MM.1S (cell line): ENCODE data around the gene NDUFS6.
A peak's percentile ranks its signal among the peaks of the same experiment; 100 is the strongest.

Experiments used
- DNase-seq: peaks from one replicate; pipeline ENCODE4 v3.0.0-alpha.2; 2015
- H2AFZ ChIP-seq: fragments of 300-600 bp; sonication (generic); 2 replicates; pipeline ENCODE4 v1.6.0; 2016; ENCODE audit warnings: antibody characterized with exemption, low read length
- H3F3A ChIP-seq: fragments of 300-600 bp; sonication (generic); 2 replicates; pipeline ENCODE4 v1.6.1; 2016; ENCODE audit warnings: mild to moderate bottlenecking, antibody characterized with exemption, low read length, moderate library complexity, mixed read lengths; ENCODE audit not compliant: insufficient read depth
- H3K27ac ChIP-seq: fragments of 300-600 bp; sonication (generic); 2 replicates; pipeline ENCODE4 v1.5.1; 2016; ENCODE audit warnings: mild to moderate bottlenecking, low read length
- H3K27me3 ChIP-seq: fragments of 300-600 bp; sonication (generic); replicated peaks from 2 replicates; pipeline ENCODE4 v1.6.0; 2016; ENCODE audit warnings: low read length; ENCODE audit not compliant: insufficient read depth
- H3K36me3 ChIP-seq: fragments of 300-600 bp; sonication (generic); replicated peaks from 2 replicates; pipeline ENCODE4 v1.6.1; 2016; ENCODE audit warnings: mild to moderate bottlenecking, low read length, mixed read lengths; ENCODE audit not compliant: insufficient read depth
- H3K4me1 ChIP-seq: fragments of 300-600 bp; sonication (generic); 2 replicates; pipeline ENCODE4 v1.6.1; 2016; ENCODE audit warnings: low read length, mixed read lengths
- H3K4me2 ChIP-seq: fragments of 300-600 bp; sonication (generic); 2 replicates; pipeline ENCODE4 v1.6.0; 2016; ENCODE audit warnings: low read depth, low read length
- H3K4me3 ChIP-seq: fragments of 300-600 bp; sonication (generic); 2 replicates; pipeline ENCODE4 v1.5.1; 2016; ENCODE audit warnings: low read length, mixed read lengths
- H3K79me2 ChIP-seq: fragments of 300-600 bp; sonication (generic); 2 replicates; pipeline ENCODE4 v1.6.1; 2016; ENCODE audit warnings: mixed run types, low read length, mixed read lengths
- H3K9ac ChIP-seq: fragments of 300-600 bp; sonication (generic); 2 replicates; pipeline ENCODE4 v1.6.1; 2016; ENCODE audit warnings: low read length, mixed read lengths
- H3K9me2 ChIP-seq: fragments of 300-600 bp; sonication (generic); replicated peaks from 2 replicates; pipeline ENCODE4 v1.6.1; 2016; ENCODE audit warnings: mild to moderate bottlenecking, low read length, mixed read lengths; ENCODE audit not compliant: insufficient read depth
- H3K9me3 ChIP-seq: fragments of 300-600 bp; sonication (generic); replicated peaks from 2 replicates; pipeline ENCODE4 v1.6.1; 2016; ENCODE audit warnings: mild to moderate bottlenecking, low read length, mixed read lengths; ENCODE audit not compliant: insufficient read depth
- H4K20me1 ChIP-seq: fragments of 300-600 bp; sonication (generic); 2 replicates; pipeline ENCODE4 v1.6.1; 2016; ENCODE audit warnings: mild to moderate bottlenecking, low read length, moderate library complexity, mixed read lengths; ENCODE audit not compliant: insufficient read depth
- EZH2 ChIP-seq: fragments of 300-600 bp; sonication (generic); optimal IDR thresholded peaks from 2 replicates; pipeline ENCODE3; 2017; ENCODE audit warnings: low read depth, mild to moderate bottlenecking, antibody characterized with exemption, low read length, mixed read lengths
- EZH2phosphoT487 ChIP-seq: fragments of 300-600 bp; sonication (generic); IDR thresholded peaks from 2 replicates; pipeline ENCODE4 v1.6.1; 2018; ENCODE audit warnings: antibody characterized with exemption, low read length
- TF ChIP-seq, protein P1 (sequence below): fragments of 300-600 bp; sonication (generic); IDR thresholded peaks from 2 replicates; pipeline ENCODE4 v1.5.1; 2016; ENCODE audit warnings: antibody characterized with exemption, low read length, mixed read lengths

The NDUFS6 gene

DNA sequence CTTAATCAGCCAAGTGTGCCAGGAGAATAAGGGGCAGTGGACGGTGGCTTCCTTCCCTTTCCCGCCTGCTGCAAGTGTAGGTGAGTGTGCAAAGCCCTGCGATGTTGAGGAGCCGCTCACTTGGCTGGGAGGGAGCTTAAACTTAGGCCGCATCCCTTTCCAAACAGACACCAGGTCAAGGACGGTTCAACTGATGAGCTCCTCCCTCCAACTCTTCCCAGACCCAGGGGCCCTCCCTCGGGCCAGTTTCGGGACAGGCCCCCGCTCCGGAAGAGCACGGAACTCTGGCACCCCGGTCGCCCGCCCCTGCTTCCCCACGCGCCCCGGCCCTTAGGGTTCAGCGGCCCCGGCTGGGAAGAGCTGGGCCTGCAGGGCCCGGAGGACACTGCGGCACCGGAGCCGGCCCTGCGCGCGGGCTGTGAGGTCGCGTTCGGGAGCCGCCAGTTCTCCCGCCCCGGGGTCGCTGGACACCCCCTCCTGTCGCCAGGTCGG, 2.1 kb upstream of the NDUFS6 start:
- H3K4me1 ChIP-seq: peaks cover 7% of the 10 kb centered on the region; the same call in 1 of the 2 replicates
- no peaks in the 10 kb centered on the region for H3K9me2 ChIP-seq
- H3K27ac ChIP-seq: peak overlapping the region; percentile 23; the same call in 1 of the 2 replicates
- no peak for TF ChIP-seq EZH2phosphoT487
- no peak for TF ChIP-seq EZH2
- TF ChIP-seq, protein P1, sequence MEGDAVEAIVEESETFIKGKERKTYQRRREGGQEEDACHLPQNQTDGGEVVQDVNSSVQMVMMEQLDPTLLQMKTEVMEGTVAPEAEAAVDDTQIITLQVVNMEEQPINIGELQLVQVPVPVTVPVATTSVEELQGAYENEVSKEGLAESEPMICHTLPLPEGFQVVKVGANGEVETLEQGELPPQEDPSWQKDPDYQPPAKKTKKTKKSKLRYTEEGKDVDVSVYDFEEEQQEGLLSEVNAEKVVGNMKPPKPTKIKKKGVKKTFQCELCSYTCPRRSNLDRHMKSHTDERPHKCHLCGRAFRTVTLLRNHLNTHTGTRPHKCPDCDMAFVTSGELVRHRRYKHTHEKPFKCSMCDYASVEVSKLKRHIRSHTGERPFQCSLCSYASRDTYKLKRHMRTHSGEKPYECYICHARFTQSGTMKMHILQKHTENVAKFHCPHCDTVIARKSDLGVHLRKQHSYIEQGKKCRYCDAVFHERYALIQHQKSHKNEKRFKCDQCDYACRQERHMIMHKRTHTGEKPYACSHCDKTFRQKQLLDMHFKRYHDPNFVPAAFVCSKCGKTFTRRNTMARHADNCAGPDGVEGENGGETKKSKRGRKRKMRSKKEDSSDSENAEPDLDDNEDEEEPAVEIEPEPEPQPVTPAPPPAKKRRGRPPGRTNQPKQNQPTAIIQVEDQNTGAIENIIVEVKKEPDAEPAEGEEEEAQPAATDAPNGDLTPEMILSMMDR: no peak
- H2AFZ ChIP-seq: 0 out of 2 replicates have a peak overlapping the region, but pooled peaks have one; percentile 7
- peaks cover 21% of the 10 kb centered on the region for H3F3A ChIP-seq
- H3K9me3 ChIP-seq: no peaks in the 10 kb centered on the region
- no peaks in the 10 kb centered on the region for H4K20me1 ChIP-seq
- H3K9ac ChIP-seq: peak overlapping the region; percentile 95
- no peaks in the 10 kb centered on the region for H3K27me3 ChIP-seq
- H3K36me3 ChIP-seq: peaks cover 9% of the 10 kb centered on the region
- peak overlapping the region; percentile 84 for H3K4me2 ChIP-seq
- DNase-seq: peak; percentile 23
- peak overlapping the region; percentile 98 for H3K4me3 ChIP-seq
- peaks cover 69% of the 10 kb centered on the region for H3K79me2 ChIP-seq

DNA sequence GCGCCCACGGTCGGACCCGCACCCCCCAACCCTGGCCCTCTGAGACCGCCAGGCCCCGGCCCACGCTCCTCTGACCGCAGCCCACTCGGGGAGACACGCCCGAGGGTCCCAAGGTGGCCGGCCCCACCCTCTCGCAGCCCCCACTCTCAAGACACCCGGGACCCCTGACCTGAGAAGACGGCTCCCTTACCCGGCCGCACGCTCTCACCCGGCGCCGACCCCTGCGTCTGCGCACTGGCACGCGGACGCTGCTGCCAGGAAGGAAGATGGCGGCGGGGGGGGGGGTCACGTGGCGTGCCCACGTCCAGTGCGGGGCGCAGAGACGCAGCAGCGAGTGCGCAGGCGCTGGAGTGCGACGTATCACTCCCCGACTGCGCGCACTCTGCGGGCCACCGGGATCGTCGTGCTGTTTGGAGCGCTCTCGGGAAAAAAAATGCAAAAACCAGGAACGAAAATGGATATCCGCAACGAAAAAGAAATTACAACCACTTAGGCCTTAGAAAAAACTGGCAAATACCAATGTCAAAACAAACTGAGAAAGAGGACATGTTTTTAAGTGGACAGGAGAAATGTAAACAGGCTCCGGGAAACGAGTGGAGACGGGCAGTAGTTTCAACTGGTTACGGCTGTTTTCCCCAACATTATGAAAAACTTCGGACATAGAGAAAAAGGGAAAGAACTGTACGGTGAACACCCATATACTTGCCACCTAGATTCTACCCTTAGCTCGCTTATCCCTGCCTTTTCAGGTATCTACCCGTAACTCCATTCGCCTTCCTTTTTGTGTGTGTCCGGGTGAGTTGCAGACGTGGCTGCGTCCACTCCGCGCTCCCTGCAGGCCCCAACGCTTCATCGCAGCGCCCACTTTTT, 1.4 kb upstream of the NDUFS6 start, which contains the start of gene MRPL36:
Gene MRPL36, minus strand, starts transcription at position 236 of the 870 bp plus-strand sequence. CDS start 902 bp downstream, outside the sequence.
- H3F3A ChIP-seq: peaks cover 20% of the 10 kb centered on the region
- H3K4me1 ChIP-seq: 0 out of 2 replicates have a peak, but pooled peaks cover 3% of the 10 kb centered on the region
- peak within 1 kb of the TSS; percentile 98 for H3K4me3 ChIP-seq
- peak within 1 kb of the TSS; percentile 95 for H3K9ac ChIP-seq
- H3K36me3 ChIP-seq: peaks cover 9% of the 10 kb centered on the region
- H3K27ac ChIP-seq: peak within 1 kb of the TSS; percentile 74
- no peaks in the 10 kb centered on the region for H4K20me1 ChIP-seq
- no peaks in the 10 kb centered on the region for H3K9me3 ChIP-seq
- peak within 1 kb of the TSS; percentile 81 for H2AFZ ChIP-seq
- no peaks in the 10 kb centered on the region for H3K9me2 ChIP-seq
- peak within 1 kb of the TSS; percentile 84 for H3K4me2 ChIP-seq
- no peaks in the 10 kb centered on the region for H3K27me3 ChIP-seq
- TF ChIP-seq, protein P1: no peak
- TF ChIP-seq EZH2phosphoT487 (no peak), EZH2 (no peak)
- peaks cover 75% of the 10 kb centered on the region for H3K79me2 ChIP-seq
- peak; percentile 96 for DNase-seq

DNA sequence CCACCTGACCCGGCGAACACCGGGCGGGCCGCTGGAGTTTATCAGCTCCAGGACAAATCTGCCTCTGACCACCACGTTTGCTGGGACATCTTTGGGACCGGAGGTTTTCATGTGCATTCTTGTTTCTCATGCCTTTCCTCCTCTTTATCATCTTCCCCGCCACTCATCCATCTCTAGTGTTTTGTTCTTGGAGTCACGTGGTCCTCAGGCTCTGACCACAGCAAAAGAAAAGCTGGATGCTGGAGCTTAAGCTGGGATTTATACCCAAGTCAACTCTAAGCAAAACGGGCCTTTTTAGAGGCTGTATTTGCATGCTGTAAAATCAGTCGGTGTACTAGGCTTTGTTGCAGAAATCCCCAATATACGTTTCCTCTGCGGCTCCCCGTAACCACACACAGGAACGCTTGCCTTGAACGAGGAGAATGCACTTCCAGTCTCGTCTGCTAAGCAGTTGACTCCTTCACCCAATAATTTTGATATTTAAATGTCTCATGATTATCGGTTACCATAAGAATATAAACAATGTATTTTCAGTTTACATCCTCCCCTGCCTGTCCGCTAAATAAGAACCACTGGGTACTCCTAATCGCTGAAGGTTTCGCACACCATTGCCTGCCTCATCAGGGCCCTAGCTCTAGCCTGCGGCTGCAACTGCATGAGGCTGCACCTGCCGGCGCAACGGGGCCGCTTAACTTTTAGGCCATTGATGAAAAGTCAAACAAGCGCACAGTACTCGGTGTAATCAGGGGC, 560 bp upstream of the NDUFS6 start:
- no peaks in the 10 kb centered on the region for H4K20me1 ChIP-seq
- H2AFZ ChIP-seq: peak overlapping the region; percentile 81
- H3K36me3 ChIP-seq: peaks cover 9% of the 10 kb centered on the region
- no peak for TF ChIP-seq EZH2phosphoT487
- TF ChIP-seq, protein P1: 0 out of 2 replicates have a peak, but pooled peaks have one; percentile 9
- TF ChIP-seq EZH2: no peak
- H3K27me3 ChIP-seq: no peaks in the 10 kb centered on the region
- H3K9me2 ChIP-seq: no peaks in the 10 kb centered on the region
- H3K9me3 ChIP-seq: no peaks in the 10 kb centered on the region
- H3F3A ChIP-seq: peaks cover 20% of the 10 kb centered on the region
- peak overlapping the region; percentile 74 for H3K27ac ChIP-seq
- 0 out of 2 replicates have a peak, but pooled peaks cover 3% of the 10 kb centered on the region for H3K4me1 ChIP-seq
- H3K4me2 ChIP-seq: peak overlapping the region; percentile 84
- peaks cover 84% of the 10 kb centered on the region for H3K79me2 ChIP-seq
- H3K9ac ChIP-seq: peak overlapping the region; percentile 95
- peak; percentile 43 for DNase-seq
- peak overlapping the region; percentile 98 for H3K4me3 ChIP-seq
